CD4-positive, alpha-beta T cell treated with Interleukin-4 for 4 hours (primary cell): Measurements from ENCODE around the gene MINDY3.
"Not testable (repeated sequence)": the region's sequence is repeated elsewhere in the genome, so short reads cannot be mapped to it uniquely, and the experiment has no call there.

Experiments used
- DNase-seq: peaks from one replicate; pipeline ENCODE4 v3.0.0-alpha.2; 2020

The MINDY3 gene

DNA sequence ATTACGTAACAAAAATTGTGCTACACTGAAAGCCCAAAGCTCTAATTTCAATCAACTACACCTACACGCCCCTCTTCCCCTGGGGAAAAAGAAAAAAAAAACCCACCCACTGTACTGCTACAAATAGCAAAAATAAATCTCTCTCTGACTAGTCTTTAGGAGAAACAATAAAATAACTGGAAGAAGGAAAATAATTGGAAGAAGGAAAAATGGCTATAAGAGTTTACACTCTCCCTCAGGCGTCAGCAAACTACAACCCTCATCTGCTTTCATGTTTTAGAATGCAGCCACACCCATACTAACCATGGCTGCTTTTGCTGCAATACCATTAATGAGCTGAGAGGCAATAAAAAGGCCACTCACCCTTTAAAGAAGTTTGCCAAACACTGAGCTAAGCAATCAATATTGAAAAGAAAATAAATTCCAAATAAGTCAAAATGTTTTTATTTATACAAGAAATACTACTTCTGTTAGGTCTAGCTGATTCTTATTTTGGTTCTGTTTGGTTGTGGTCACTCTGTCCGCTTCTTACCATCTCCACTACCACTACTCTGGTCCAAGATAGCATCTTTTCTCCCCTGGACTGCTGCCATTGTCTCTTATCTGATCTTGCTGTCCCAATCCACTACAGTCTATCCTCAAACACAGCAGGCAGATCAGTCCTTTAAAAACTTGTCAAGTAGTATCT, 3.8 kb downstream of the MINDY3 start:
- DNase-seq: no peak

DNA sequence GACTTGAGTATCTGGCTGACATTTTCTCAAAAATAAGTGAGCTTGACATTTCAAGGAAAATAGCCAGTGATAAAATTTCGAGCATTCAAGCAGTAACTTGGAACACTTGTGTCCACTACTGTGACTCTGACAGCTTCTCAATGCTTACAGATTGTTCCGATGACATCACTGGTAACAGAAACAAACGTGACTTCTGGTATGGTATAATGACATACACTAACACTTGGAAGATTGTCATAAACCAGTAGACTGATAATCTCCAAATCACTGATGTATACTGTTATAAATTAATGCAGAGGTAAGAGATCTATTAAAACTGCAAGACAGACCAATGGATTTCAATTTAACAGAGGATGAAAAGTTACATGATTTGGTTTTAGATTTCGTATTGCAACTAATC, 6.5 kb downstream of the MINDY3 start:
- DNase-seq: no peak

DNA sequence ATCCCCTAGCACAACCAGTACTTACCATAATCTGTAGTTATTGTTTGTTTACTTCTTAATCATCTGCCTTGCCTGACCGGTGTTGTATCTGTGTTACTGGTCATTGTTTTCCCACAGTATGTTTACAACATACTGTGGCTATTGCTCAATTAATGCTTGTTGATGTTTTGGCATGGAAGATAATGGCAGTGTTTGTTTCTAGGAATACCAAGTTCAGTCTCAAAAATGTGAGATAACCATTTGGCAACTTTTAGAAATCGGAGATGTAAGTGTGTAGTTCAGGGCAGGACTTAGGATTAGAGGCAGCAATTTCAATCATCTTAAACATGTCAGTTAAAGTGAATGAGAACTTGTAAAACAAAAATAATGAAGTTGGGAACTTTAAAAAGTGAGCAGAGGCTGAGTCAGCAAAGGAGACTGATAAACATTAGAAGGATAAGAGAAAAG, 8.2 kb downstream of the MINDY3 start:
- DNase-seq: no peak

DNA sequence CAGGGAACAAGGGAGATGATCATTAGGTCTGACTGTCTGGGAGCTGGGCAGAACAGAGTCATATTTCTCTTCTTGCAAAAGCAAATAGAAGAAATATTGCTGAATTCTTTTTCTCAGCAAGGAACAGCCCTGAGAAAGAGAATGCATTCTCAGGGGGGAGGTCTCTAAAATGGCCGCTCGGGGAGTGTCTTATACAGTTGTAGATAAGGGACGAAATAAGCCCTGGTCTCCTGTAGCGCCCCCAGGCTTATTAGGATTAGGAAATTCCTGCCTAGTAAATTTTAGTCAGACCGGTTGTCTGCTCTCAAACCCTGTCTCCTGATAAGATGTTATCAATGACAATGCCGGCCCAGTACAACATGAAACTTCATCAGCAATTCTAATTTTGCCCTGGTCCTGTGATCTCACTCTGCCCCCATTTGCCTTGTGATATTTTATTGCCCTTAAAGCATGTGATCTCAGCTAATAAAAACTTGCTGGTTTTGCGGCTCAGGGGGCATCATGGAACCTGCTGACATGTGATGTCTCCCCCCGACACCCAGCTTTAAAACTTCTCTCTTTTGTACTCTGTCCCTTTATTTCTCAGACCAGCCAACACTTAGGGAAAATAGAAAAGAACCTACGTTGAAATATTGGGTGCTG, 9.8 kb downstream of the MINDY3 start:
- DNase-seq: not testable (repeated sequence)

DNA sequence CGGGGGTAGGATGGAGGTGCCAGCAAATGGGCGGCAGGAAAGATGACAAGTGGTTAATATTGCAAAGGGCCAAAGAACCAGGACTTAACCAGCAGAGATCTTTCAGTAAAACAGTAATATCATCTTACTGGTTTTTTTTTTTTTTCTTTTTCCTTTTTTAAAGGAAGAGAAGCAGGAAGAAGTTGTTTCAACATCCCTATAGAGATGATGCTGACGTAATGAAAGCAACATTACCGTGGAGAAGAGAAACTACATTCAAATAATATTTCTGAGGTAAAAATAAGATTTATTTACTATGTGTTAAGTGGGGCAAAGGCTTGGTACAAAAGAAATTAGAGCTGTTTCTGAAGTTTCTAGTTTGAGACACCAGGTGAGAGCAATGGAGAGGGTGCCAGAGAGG, 11.0 kb downstream of the MINDY3 start:
- no peak for DNase-seq

DNA sequence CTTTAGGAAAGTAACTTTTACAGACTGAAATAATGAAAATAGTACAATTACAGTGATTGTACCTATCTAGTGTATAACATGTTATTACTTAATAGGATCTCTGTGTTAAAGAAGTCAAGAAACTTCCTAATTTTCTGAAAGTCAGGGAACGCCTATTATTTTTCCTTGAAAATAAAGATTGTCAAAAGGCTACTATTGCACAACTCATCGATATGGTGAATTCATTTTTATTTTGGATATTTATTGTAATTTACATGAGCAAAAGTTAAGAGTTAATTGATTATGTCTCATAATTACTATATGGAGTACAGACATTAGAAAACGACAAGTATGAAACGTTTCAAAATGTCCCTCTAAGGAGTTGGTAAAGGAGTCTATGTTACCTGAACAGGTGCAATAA, 12.8 kb downstream of the MINDY3 start:
- no peak for DNase-seq

DNA sequence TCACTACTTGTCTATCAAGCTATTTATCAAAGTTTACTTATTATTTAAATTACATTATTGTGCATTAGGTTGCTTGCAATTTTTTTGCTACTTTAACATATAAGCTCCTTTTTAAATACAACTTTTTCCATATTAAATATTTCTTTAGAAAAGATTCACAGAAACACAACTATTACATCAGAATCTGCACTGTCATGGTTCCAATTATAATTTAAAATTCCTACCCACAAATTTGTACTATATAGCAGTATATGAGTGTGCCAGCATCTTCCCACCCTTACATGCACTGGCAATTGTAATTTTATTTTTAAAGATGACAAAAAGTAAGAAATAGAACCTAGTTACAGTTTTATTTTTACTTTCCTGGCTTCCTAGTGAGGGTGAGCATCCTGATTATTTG, 15.8 kb downstream of the MINDY3 start:
- DNase-seq: no peak

DNA sequence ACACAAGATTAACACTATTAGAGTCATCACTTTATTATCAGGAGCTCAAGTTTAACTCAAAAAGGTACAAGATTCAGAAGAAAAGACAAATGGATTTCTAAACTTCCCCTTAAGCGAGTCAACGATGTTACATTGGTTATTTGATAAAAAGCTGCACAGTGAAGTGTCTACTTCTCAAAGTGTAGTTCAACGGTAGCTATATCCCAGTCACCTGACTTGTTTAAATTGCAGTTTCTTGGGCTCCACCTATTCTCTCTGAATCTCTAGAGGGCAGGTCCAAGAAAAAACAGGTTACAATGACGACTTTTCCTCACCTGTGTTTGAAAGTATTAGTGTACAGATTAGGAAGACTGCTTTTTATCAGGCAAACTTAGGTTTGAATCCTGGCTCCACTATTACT, 16.6 kb downstream of the MINDY3 start:
- no peak for DNase-seq

DNA sequence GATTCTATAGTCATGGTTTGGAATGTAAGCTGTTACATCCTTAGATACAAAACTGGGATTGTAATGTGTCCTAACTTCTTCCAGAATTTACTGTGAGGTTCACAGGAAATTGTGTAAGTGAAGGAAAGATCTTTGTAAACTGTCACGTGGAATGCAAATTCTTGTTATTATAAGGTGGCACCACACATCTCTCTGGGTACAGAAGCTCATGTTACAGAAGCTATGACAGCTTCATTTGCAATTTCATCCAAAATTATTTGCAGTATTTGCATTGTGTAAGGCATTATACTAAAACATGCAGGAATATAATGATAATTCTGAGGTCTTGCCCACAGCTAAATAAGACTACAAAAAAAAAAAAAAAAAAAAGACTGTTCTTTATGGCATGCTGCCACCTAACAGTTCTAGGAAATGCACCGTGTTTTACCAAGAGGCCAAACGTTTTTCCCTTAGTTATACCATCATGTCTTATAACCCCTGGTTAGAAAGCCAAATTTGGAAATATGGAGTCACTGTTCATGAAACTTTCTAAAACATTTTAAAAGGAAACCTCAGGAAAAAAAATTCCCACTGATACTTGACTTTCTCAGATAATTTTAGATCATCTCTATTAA, 17.6 kb downstream of the MINDY3 start:
- no peak for DNase-seq

DNA sequence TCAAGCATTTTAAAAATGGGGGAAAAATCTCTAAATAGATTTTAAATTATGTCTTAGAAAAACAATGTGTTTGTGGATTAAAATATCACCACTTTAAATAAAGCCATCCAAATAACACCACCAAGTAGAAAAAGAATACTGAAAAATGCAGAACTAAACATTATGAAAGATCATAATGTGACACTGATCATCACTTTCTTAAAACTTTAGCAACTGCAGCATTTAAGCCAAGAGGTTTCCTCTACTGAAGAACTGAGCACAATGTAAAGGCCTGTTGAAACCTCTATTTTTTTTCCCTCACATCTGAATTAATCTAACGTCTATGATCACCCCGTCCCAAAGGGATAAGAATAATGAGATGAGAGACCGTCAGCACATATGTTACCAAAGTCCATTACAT, 18.6 kb downstream of the MINDY3 start:
- no peak for DNase-seq

DNA sequence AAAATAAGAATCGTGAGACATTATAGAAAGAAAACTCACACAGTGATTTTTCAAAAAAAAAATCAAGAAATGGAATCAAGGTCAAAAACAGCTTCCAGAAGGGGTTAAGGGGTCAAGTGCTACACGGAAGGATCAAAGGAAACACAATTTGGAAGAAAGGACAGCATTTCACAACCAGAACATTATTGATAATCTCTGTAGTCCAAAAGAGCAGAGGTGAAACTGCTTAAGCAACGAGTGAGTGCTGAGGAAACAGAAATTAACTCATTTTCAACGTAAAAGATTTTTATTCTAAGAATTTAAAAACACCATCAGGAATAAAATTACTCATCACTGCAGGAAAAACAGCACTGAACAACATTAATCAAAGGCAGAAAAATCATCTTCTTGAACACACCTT, 23.5 kb downstream of the MINDY3 start:
- DNase-seq: no peak

DNA sequence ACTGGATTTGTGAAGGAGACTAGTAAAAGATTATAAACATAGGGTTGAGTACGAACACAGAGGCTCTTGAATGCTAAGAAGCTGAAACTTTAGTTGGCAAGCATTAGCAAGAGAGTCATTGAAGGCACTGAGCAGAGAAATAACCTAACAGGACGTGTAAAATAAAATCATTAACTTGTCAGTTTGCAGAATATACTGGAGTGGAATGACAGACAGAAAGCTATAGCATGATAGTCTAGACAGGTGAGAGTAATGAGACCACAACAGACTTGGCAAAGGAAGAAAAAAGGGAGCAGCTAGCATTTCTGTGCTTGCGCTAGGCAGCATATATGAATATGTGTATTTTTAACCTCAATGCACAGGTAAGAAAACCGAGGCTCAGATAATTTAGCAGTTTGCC, 30.8 kb downstream of the MINDY3 start:
- no peak for DNase-seq

DNA sequence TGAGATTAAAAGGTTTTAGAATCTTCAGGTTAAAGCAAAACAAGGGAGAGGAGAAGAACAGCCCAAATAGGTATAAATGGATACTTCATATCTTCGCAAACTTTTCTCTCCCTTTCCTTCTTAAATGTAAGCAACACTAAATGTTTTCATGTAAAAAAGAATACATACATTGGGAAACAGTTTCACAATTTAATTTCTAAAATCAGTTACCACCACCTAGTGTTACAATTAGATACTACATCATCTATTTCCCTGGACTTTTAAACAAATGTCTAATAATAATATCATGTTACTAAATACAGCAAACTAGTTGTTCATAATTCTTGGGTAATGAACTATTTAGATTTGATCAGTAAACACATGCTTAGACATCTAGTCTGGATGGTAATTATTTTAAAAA, 35.8 kb downstream of the MINDY3 start:
- DNase-seq: no peak

DNA sequence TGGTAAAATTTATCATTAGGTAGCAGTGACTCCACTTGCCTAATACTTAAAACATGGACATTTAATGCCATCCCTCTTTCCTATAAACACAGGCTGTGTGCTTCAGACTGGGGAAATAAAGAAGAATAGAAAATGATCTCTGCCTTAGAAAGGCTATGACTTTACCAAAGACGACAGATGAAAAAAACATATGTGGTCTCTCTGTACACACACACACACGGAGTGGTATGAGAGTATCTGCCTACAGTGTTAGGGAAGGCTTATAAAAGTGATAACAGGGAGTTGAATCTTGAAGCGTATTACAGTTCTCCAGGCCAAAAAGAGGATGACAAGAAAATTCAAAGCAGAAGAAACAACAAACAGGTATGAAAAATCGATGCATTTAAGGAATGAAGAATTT, 38.2 kb downstream of the MINDY3 start:
- DNase-seq: no peak

DNA sequence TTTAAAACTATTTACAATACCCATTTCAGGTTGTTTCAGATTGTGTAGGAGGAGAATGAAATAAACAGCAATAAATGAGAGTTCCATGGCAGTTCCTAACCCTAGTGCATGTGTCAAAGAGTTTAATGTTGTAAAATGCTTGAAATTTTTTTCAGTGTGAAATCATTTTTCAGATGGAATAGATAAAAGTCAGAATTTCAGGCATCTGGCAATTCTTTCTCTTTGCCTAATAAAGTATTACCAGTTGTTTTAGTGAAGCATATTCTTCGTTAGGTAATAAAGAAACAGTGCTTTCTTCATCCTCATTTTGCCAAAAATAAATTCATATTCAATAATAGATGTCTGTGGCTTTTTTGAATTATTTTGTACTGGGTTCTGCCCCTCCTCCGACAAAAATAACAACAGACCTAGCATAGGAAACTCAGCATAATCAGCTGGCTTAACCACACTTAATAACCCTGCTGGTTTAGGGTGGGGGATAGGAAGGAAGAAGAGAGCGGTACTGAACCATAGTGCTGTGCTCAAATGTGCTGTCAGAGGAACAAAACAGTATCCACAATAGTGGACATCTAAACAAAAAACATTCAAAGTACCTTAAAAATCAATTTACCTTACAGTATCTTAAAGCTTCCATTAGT, 39.1 kb downstream of the MINDY3 start:
- DNase-seq: no peak

DNA sequence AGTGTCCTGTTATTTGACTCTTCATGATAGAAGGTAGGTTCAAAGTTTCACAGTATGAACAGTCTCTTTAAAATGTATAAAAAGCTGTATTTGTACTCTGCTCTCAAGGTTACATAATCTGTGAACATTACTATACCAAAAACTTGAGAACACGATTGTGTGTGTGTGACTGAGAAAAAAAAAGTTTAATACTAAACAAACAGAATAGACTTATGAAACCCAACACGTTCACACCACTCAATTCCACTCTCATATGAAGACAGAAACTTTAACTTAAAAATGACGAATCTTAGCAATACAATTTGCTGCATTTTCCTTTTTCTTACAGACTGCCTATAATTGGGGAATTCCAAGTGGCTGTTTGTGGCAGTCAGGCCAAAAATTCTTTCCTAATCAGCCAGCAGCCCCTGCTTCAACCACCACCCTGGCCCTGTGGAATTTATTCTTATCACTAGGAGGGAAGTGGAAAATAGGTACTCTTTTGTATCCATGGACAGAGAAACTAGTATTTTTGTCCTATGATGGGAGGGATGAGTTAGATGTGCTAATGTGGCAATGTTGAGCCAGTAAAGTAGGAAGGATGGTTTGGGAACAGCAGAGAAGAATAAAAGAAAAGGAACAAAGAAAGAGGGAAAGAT, 42.8 kb downstream of the MINDY3 start:
- DNase-seq: no peak

DNA sequence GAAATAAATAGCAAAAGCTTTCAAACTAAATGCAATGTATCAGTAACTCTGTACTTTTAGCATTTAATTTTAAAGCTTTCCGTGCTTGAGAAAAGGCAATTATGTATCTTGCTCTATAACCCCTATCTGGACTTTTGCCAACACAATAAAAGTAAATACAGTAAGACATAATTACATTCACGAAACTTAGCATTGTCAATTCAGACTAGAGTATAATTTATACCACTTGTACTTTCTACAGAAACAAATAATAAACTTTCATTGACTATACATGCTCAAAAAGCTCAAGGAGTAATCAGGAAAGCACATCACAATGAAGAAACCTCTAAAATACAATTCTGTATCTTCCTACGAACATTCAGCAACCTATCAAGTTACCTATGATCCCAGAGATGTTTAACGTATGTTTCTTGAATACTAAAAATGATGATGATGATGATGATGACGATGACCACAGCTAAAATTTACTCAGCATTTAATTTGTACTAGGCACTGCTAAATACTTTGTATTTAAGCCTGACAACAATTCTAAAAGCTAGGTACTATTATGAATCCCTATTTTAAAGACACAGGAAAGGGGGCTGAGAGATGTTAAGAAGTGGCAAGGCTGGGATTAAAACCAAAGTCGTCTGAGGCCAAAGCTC, 44.9 kb downstream of the MINDY3 start:
- DNase-seq: no peak

DNA sequence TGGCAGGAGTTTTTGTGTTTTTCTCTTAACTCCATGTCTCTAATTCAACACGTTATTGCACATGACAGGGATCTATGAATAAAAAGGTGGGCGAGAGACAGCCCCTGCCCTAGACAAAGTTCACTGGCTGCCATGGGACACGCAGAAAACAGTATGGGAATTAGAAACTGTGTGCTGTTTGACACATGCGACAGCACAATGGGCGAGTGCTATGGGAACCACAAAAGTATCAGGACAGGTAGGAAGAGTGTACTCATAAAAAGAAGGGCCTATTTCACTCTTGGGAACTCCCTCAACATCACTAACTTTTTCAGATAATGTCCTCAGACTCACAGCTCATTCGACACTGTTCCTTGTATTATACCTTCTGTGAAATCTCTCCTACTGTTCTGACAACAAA, 45.7 kb downstream of the MINDY3 start:
- DNase-seq: no peak

DNA sequence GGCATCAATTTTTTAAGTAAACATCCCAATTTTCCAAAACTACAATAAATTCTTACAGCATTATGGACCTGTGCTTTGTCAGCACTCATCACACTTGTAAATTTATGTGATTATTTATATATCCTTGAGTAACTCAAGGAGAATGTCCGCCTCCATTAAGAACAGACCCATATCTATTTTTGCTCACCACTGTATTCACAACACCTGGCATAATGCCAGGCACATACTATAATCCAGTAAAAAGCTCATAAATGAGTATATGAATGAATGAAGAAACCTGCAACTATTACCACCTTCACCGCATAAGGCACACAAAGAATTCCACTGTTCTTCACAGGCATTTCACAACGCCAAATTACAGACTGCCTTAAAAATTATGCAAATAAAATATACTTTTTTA, 46.9 kb downstream of the MINDY3 start:
- no peak for DNase-seq

DNA sequence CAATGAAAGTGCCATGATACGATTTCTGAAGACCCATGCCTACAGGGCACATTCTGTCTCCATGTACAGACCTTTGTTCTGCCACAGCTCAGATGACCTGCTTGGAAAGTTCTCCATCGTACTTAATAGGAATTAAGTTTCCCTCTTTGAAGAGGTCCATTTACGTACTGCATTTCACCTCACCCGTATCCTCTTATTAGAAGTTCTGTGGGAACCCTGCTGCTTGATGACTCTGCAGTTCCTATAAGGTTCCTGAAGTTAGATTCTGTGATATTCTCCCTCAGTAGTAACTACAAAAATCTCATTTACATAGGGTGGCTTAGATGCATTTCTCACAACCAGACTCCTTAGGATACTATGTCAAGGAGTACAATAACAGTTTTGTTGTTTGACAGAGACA, 50.9 kb downstream of the MINDY3 start:
- no peak for DNase-seq

DNA sequence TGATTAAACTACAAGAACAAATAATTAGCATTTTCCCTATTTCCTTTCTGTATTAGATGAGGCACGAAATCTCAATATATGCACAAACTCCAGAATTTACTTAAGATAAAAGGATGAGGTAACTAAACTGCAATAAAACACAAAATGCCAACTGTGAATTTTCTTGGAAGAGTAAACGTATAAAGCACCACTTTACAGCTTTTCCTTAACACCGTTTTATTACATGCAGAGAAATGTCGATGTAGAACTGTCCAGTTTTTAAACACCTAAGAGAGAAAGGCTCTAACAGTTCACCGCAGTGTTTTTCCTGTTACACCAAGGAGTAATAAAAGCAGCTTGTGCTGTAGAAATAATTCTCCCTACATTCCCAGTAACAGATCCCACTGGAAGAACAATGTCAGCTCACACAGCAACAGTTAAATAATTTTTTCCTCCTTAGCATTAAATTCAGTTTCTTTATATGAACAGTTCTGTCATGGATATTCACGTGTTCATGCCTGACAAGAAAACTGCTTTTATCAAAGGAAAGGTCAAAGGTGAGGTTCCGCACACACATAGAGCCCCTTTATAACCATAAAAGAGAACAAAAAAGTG, 52.0 kb downstream of the MINDY3 start:
- no peak for DNase-seq

DNA sequence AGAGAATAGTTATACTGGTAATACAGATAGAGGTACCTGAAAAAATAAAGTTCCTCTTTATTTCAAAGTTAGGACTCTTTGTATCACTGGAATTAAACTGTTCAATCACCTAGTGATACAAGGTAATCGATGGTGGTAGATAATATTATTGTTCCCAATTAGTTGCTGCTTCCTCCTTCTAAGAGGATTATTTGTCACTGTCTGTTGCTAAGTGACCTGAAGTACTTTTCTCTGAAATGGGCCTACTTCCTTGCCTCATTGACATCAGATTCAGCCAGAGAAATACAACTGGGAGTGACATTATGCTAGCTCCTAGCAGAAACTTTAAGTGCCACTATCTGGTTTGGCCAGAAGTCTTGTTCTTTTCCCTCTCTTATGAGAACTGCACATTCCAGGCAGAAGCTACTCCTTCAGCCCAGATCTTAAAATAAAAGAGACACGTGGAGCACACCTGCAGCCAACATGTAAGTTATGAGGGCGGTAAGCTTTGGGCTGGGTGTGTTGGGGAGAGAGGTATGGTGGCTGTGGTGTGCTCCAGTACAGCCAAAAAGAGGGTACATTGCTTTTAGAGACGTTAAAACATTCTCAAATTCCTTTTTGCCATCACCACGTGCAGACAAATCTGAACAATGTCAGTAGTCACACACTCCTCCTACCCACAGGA, 54.8 kb downstream of the MINDY3 start:
- DNase-seq: no peak
